GM12891 (cell line): Measurements from ENCODE around the gene IL20RA.

Experiments used
- PAX5 ChIP-seq: IDR thresholded peaks from 2 replicates; pipeline ENCODE4 v1.6.1; 2011; ENCODE audit warnings: low read length, moderate library complexity, mild to moderate bottlenecking; ENCODE audit not compliant: insufficient read depth, severe bottlenecking
- POLR2A ChIP-seq: IDR thresholded peaks from 2 replicates; pipeline ENCODE4 v1.6.1; 2011; ENCODE audit warnings: low read depth, low read length, control low read depth
- POLR2AphosphoS5 ChIP-seq: IDR thresholded peaks from 2 replicates; pipeline ENCODE4 v1.6.1; 2011; ENCODE audit warnings: low read depth, low read length, control low read depth
- POU2F2 ChIP-seq: IDR thresholded peaks from 2 replicates; pipeline ENCODE4 v1.6.1; 2011; ENCODE audit warnings: low read depth, mild to moderate bottlenecking, control low read depth, low read length, moderate library complexity
- SPI1 ChIP-seq: IDR thresholded peaks from 2 replicates; pipeline ENCODE4 v1.6.1; 2011; ENCODE audit warnings: low read depth, low read length, control low read depth
- TAF1 ChIP-seq: IDR thresholded peaks from 2 replicates; pipeline ENCODE4 v1.6.1; 2011; ENCODE audit warnings: low read depth, low read length, control low read depth

GRCh38 chr6:137081997-137082396 is 37.2 kb upstream of the IL20RA start:
- TF ChIP-seq PAX5 (no peak), POLR2AphosphoS5 (no peak), POLR2A (no peak), TAF1 (no peak), POU2F2 (no peak), SPI1 (no peak)
